Effector CD4-positive, alpha-beta T cell (primary cell): ENCODE results near the gene RASGRF2.

Experiments used
- DNase-seq: peaks from one replicate; pipeline ENCODE4 v3.0.0-alpha.2; 2020

The RASGRF2 gene

DNA sequence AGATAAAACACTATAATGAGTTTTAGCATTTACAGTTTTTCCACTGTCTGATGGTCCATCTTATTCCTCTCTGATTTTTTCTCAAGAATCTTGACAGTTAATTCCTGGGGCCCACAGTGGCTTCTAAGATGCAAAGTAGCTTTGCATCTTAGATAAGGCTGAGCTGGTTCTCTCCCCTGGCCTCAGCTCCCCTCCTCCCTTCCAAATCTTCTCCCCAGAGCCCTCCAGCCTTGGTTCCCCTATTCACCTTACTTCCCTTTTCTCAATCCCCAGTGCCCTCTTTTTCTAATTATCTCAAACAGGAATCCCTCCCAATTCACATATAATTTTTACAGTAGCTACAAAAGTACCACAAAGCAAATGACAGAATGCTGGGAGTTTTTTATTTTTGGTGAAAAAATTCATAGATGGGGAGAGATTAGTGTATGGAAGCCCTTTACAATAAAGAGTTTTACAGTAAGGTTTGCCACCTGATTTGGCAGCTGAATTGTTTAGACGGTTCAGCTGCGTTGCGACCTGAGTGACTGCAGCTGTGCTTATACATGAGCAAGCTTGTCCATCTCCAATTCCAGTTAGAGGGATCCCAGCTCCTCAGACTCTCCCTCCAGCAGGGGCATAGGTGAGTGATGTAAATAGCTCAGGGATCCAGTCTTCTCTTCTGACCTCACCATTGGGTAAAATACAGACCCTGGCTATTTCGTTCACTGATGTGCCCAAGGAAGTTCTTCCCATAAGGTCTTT is 221.6 kb downstream of the RASGRF2 start:
- no peak for DNase-seq

DNA sequence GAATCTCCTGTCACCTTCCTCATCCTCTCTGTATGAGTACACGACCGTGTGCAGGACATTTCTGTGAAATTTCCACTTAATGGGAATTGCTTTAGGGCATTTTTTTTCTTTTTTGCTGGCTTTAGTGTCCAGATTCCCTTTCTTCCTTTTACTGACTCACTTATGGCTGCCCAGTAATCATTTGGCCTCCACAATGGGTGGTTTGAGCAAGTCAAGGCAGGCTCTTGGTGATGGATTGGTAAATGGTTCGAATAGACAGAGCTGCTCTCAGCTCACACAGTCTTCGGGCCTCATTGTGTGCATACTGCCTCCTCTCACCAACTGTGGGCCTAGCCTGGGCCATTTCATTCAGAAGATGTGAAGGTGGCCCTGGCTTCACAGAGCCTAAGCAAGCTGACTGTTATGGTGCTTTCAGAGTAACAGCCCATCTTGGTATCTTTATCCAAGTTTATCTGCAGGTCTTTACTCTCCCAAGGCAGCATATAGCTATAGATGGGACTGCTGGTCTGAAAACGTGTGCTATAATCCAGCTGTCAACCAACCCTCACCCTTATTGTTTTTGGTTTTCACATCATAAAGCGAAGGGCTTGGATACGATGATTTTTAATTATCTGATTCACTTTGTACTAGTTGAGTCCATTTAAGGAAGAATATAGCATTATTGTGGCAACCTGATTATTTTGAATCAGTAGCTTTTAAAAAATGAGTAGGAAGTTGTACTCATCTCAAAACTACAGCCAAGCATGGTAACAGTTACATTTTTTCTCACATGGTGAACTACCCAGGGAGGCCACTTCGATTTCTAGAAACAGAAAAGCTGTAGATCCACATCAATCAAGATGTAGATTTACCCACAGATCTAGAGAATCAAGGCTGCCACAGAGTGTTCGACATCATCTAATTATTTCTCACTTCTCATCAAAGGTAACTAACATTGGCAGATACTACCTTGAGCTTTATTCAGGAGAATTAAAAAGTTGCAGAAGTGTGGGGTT is 222.5 kb downstream of the RASGRF2 start:
- no peak for DNase-seq

DNA sequence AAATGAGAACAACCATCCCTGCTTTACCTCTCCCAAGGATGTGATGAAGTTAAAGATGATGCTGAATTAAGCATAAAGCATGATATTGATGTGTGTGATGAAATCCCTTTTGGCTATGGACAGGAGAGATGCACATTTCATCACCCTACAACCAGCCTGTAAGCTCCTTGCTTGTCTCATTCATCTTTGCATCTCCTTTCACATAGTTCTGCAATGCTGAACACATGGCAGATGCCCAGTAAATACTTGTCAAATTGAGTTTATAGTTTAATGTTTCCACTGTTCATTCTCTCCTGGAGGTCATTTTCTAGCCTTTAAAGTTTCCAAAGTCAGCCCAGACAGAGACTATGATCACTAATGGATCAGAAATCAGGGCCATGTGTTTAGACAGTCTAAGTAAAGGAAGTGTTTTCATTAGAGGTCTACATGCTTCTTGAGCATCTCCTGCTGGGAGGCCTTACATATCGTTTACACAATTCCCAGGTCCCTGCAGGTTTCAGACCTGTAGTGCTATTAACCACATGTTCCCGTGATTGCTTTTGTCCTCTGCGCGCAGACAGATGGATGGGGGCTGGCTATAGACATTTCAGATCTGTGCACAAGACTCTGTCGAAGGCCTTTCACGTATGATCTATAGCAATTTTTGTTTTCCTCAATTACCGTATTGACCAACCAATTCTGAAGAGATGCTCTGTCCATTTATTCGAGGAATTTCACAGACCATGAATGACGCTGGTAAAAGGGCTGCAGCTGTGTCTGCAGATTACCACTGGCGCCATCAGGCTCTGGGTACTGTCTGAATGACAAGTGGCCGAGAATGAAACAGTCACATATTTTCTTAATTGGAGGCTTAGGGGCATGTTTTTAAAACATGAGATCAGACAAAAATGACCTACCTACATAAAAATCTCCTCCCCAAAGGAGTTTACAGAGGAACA is 223.9 kb downstream of the RASGRF2 start:
- no peak for DNase-seq

GRCh38 chr5:81184749-81185110 is 224.6 kb downstream of the RASGRF2 start:
- DNase-seq = no peak

DNA sequence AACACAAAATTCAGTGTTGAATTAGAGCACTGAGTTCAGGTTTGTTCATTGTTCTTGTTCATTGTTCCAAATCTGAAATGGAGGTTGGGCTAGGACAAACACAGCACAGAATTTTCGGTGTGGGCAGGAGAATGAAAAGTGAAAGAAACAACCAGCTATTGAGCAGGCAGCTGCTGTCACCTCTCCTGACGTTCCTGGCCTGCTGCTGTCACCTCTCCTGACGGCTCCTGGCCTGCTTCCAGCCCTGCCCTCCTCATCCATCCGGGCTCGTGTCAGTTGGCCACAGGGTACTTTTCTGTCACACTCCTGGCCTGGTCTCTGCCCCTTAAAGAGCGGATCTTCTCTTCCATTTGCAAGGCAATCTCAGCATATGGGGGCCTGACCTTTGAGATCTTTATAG is 227.7 kb downstream of the RASGRF2 start:
- no peak for DNase-seq

DNA sequence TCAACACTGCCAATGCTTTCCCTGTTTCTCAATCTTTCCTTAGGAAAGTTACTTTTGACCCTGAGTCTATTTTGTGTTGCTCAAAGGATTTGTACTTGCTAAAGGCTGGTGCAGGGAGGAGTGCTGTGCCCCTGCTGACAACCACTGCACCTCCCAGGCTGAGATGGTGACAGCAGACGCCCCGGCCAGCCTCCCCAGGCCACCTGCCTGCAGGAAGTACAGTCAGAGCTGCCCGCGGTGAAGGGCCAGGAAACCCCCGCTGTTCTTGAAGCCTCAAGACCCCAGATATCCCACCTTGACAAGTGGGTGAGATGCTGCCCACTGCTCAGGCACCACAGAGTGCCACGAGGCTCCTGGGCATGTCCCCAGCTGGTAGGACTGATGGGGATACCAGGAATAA is 228.8 kb downstream of the RASGRF2 start:
- DNase-seq = no peak

DNA sequence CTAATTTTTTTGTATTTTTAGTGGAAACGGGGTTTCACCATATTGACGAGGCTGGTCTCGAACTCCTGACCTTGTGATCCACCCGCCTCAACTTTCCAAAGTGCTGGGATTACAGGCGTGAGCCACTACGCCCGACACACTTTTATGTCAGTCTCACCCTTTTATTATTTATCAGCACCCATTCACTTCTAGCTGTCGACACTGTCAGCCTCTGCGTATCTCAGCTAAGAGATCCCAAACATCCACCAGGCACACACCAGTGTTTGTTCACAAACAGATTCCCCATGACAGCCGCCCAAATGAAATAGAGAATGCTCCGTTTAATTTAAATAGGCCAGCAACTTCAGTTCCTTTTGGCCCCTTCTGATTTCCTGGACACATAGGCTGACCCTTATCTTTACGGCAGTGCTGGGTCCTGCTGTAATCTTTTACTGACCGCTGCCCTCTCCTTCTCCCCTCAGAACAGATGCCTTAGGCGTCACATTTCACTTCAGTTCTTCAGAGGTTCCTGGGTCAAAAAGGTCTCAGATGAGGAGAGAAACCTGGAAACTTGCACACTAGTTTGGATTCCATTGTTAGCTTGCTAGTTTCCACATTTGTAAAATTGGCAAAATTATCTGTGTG is 229.8 kb downstream of the RASGRF2 start:
- no peak for DNase-seq

DNA sequence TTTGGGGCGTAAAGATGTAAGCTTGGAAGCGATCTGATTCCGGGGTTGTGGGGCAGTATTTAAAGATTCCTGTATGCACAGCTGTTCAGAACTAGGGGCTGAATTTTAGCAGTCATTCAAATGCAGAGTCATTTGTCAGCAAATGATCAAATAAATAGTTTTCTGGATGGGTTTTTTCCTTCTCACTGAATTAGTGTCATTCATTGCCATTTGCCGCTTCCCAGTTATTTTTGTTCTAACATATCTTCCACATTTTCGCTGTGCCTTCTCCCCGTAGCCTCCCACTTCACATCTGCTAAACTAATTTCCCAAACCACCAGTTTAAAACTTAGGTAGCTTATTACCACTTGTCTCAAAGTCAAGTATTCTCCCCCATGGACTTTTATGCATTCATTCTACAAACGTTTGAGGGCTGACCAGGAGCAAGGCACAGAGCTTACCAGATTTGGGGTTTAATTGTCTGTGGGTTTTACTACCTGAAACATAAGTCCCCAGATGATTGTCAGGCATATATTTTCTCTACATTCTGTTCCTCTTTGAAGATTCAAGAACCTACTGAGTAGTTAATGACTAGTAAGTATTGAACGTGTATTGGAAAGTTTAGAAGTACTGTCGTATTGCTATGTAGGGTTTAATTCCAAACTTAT is 231.7 kb downstream of the RASGRF2 start:
- no peak for DNase-seq

DNA sequence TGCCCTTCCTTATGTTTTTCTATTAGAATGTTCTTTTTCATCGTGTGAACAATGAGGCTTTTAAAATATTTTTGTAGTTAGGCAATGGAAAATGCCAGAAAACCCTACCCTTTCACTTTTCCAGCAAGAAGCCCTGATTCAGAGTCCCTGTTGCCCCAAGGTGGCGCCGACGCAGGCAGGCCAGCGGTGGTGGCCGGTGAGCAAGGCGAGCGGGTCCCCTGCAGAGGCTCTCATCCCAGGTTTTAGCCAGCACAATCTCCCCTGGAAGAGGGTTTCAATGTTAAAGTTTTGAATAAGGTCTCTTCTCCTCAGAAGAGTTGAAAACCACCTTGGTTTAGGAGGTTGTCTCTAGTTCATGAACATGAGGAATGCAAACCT is 232.2 kb downstream of the RASGRF2 start:
- DNase-seq = no peak

DNA sequence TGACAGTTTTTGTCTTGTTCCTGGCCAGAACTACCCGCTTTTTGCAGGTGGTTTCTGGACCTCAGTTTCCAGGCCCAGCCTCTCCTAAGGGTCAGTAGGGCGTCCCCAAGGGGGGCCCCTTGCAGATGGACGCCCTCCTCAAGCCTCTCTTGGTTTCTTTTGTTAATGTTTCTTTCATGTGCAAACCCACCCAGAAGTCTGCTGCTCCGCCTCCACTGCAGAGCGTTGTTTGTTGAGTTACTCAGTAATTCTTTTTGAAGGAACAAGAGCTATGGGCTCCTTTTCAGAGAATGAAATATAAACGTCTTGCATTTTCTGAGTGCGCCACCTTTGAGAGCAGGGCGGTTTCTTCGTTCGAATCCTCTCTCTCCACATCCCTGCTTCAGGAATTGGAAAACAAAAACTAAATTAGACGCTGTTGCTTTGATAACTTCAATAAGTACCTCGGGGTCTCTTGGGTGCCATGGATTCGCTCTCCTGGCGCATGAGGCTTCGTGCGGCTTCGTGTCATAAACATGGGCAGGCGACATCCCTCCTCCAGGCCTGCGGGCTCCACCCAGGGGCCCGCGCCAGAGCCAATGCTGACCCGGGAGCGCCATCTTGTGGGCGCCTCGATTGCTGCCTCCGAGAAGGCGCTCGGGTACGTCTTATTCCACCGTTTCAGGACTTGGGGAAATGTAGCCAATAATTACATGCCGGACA is 234.6 kb downstream of the RASGRF2 start:
- DNase-seq = peak; percentile 69

GRCh38 chr5:81195335-81195929 is 235.3 kb downstream of the RASGRF2 start:
- no peak for DNase-seq

- DNase-seq = no peak
Observed at GRCh38 chr5:81202655-81203054, 242.5 kb downstream of the RASGRF2 start.

GRCh38 chr5:81203729-81204128 is 243.6 kb downstream of the RASGRF2 start:
- no peak for DNase-seq

GRCh38 chr5:81204205-81204604 is 244.0 kb downstream of the RASGRF2 start:
- DNase-seq = no peak

DNA sequence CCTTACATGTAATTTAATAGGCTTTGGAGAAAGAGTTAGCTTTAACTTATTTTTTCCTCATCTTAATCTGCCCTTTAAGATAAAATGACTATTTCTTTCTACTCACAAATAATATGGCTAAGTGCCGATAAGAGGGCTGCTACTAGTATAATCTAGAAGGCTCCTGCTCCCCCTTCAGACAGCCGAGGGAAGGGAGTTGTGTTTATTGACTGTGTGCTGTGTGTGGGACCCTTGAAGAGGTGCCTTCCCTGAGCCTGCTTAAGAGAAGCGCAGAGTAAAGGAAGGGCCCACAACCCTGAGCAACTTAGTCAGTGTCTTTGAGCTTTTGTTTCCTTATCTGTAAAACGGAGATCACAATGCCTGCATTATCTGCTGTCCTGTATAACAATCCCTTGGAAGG is 244.9 kb downstream of the RASGRF2 start:
- DNase-seq = no peak

DNA sequence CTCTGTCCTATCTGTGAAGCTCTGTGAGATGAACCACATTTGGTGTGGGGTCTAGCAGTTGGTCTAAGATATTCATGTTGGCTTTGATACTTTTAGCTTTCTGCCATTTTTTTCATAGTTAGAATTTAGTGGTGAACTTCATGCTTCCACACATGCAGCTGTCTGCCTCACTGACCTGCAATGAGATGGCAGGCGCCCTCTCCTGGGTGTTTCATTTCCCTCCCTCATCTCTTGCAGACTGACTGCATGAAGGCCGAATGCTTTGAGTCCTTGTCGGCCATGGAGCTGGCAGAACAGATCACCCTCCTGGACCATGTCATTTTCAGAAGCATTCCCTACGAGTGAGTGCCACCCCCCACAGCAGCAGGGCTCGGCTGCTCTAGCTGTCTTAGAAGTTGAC is 246.8 kb downstream of the RASGRF2 start:
- no peak for DNase-seq

DNA sequence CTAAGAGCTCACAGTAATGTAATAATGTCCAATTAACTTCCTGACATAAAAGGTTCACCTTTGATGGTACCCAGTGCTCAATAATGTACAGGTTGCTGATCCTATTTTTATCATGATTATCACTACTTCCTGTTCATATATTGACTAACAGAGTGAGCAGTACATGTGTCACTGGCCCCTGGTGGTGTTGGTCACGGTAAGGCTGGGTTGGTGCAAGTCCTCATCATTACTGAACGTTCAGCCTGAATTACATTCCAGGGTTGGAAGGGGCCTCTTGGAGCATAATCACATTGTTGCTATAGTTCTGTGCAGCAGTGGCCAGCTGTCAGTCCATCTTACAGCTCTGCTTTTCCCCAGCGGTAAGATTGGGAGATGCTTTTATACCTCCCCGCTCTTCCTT is 248.7 kb downstream of the RASGRF2 start:
- DNase-seq = no peak

DNA sequence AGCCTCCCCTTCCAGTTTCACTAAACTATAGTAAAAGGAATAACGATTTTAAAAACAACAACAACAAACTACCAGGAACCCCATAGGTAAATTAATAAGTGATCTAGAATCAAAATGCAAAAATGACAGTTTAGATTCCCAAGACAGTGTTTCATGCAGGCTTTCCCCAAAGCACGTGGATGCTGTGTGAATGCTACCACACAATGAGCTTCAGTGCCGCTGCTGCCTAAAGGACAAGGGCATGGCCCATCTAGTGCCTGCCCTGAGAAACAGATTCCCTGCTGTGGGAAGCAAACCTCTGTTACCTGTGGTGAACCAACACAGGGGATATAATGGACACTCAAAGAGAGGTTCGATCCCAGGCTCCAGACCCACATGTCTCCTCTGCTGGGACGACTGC is 249.2 kb downstream of the RASGRF2 start:
- DNase-seq = no peak

GRCh38 chr5:81209869-81210493 is 249.8 kb downstream of the RASGRF2 start:
- no peak for DNase-seq

DNA sequence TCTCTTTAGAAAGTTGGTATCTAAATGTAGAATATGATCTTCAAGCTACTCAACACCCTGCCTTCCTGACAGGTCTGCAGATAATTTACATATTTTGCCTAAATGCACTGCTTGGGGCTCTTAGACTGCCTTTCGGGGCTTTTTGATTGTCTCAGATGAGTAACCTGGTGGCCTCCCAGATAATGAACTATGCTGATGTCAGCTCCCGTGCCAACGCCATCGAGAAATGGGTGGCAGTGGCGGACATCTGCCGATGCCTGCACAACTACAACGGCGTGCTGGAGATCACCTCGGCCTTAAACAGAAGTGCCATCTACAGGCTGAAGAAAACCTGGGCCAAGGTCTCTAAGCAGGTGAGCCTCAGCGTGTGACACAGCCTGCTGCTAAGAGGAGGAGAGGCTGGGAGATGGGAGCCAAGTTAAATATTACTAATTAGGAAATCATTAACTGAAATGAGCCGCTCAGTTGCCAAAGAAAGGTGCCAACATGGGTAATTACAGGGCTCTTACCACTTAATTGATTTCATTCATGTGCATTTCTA is 252.1 kb downstream of the RASGRF2 start:
- DNase-seq = no peak
